GM10248 (cell line): ENCODE data around the gene PAOX.

Source experiments
- CTCF ChIA-PET: fragments of 300-600 bp; sonication (Branson Sonifier 250); formaldehyde crosslinking; extraction: SDS; loops from one replicate; lab custom pipeline; 2021; ENCODE audit warnings: antibody characterized with exemption; lab: Yijun Ruan, JAX
- POLR2A ChIA-PET: fragments of 350-650 bp; sonication (Branson Sonifier 250); formaldehyde crosslinking; extraction: SDS; loops from one replicate; lab custom pipeline; 2020; ENCODE audit warnings: antibody characterized with exemption; lab: Yijun Ruan, JAX
- DNase-seq: peaks from one replicate; pipeline ENCODE4 v3.0.0; 2012; ENCODE audit errors: extremely low spot score
- CTCF ChIP-seq: IDR thresholded peaks from 2 replicates; pipeline ENCODE4 v1.5.1; 2012; ENCODE audit warnings: mild to moderate bottlenecking, low read depth; ENCODE audit errors: extremely low read depth, missing control alignments, control extremely low read depth

PAOX gene

GRCh38 chr10:133353988-133354605 is 25.0 kb upstream of the PAOX start:
- no peak for DNase-seq
- no peak for TF ChIP-seq CTCF
- ChIA-PET POLR2A (no interaction called here), CTCF (interaction anchor here (1.1 to 4.4 kb wide), 3 partner anchors 8 to 25 kb away, joined by 3 to 23 read pairs (median 3); no protein-coding TSS in a partner anchor)

GRCh38 chr10:133354672-133355240 is 24.3 kb upstream of the PAOX start:
- TF ChIP-seq CTCF: no peak
- ChIA-PET POLR2A (no interaction called here), CTCF (interaction anchor here (3.1 kb wide), 1 partner anchor 25 kb away, joined by 16 read pairs; no protein-coding TSS in a partner anchor)
- DNase-seq: no peak

- TF ChIP-seq CTCF: no peak
- POLR2A ChIA-PET: no interaction called here
- CTCF ChIA-PET: interaction anchor here (1.3 to 3.1 kb wide), 2 partner anchors 26 to 108 kb away, joined by 3 to 16 read pairs; no protein-coding TSS in a partner anchor
- DNase-seq: no peak
Measured at GRCh38 chr10:133355266-133355665, 23.8 kb upstream of the PAOX start.

- CTCF ChIA-PET: interaction anchor here (1.0 to 3.1 kb wide), 4 partner anchors 26 to 109 kb away, joined by 3 to 16 read pairs (median 4); no protein-coding TSS in a partner anchor
- POLR2A ChIA-PET: no interaction called here
- no peak for TF ChIP-seq CTCF
- no peak for DNase-seq
Measured at GRCh38 chr10:133355991-133356390, 23.1 kb upstream of the PAOX start.

GRCh38 chr10:133356549-133357284 is 22.3 kb upstream of the PAOX start:
- ChIA-PET CTCF (interaction anchor here (1.0 to 3.1 kb wide), 5 partner anchors 10 to 110 kb away, joined by 3 to 16 read pairs (median 3); no protein-coding TSS in a partner anchor), POLR2A (no interaction called here)
- no peak for DNase-seq
- TF ChIP-seq CTCF: no peak
